ENCODE measurements around the gene RSAD1.

The RSAD1 gene

DNA sequence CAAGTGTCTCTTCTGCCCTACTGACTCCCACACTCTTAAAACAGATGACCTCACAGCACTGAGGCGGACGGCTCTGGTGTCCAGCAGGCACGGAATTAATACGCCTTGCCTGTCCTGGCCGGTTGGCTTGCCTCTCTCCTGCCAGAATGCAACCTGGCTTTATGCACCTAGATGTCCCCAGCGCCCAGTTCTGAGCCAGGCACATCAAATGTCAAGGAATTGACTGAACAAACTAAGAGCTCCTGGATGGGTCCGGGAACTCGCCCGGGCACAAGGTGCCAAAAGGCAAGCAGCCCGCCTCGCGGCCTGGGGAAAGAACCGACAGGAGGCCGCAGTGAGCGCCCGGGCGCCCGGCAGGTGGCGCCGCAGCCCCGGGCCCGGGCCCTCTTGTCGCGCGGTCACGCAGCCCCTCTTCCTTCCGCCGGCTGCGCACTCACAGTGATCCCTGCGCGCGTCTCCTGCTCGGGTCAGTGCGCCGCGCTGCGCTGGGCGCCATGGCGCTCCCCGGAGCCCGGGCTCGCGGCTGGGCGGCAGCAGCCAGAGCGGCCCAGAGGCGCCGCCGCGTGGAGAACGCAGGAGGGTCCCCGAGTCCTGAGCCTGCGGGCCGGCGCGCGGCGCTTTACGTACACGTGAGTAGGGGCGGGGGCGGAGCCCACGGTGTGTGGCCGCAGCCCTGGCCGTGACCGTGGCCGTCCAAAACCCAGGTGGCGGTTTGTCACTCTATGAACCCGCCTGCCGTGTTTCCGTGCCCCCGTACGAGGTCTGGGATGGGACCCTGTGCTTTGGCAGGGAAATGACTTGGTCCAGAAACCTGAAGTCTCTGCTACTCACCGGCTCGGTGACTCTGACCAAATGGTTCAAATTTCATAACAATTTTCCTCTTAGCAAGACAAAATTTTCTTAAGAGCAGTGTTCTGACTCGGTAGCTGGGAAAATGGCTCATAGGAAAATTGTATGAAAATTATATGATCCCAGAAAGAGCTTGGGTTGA, at the start of gene RSAD1 (continued):
- TF ChIP-seq, protein P1, sequence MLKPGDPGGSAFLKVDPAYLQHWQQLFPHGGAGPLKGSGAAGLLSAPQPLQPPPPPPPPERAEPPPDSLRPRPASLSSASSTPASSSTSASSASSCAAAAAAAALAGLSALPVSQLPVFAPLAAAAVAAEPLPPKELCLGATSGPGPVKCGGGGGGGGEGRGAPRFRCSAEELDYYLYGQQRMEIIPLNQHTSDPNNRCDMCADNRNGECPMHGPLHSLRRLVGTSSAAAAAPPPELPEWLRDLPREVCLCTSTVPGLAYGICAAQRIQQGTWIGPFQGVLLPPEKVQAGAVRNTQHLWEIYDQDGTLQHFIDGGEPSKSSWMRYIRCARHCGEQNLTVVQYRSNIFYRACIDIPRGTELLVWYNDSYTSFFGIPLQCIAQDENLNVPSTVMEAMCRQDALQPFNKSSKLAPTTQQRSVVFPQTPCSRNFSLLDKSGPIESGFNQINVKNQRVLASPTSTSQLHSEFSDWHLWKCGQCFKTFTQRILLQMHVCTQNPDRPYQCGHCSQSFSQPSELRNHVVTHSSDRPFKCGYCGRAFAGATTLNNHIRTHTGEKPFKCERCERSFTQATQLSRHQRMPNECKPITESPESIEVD (tag by site-specific recombination; IDR thresholded peaks at IDR 0.05), result no peak
- TF ChIP-seq ZNF140 (tag by site-specific recombination; IDR thresholded peaks at IDR 0.05) (no peak), ZSCAN16 (tag by site-specific recombination; IDR thresholded peaks at IDR 0.05) (no peak), ZNF571 (tag by site-specific recombination; IDR thresholded peaks at IDR 0.05) (no peak), ZNF677 (tag by site-specific recombination; IDR thresholded peaks at IDR 0.05) (0 out of 2 replicates have a peak, but pooled peaks have one; percentile 25), ZNF10 (tag by site-specific recombination; IDR thresholded peaks at IDR 0.05) (peak; percentile 17; the same call in 1 of the 2 replicates), ZNF585B (tag by site-specific recombination; IDR thresholded peaks at IDR 0.05) (no peak), OVOL3 (tag by site-specific recombination; IDR thresholded peaks at IDR 0.05) (no peak), ZNF701 (tag by site-specific recombination; IDR thresholded peaks at IDR 0.05) (no peak), ZNF302 (tag by site-specific recombination; IDR thresholded peaks at IDR 0.05; ENCODE audit: low read depth) (no peak), KLF7 (tag by site-specific recombination; IDR thresholded peaks at IDR 0.05; ENCODE audit: borderline replicate concordance) (no peak), ZNF416 (tag by site-specific recombination; IDR thresholded peaks at IDR 0.05) (no peak), HOXA7 (CRISPR knock-in tag; IDR thresholded peaks at IDR 0.05; ENCODE audit: borderline replicate concordance) (no peak), ZNF169 (tag by site-specific recombination; IDR thresholded peaks at IDR 0.05) (no peak), ZNF157 (tag by site-specific recombination; IDR thresholded peaks at IDR 0.05) (no peak), ZNF248 (tag by site-specific recombination; IDR thresholded peaks at IDR 0.05) (no peak), ZNF404 (tag by site-specific recombination; IDR thresholded peaks at IDR 0.05) (no peak), ZNF514 (tag by site-specific recombination; IDR thresholded peaks at IDR 0.05) (no peak), ZNF549 (tag by site-specific recombination; IDR thresholded peaks at IDR 0.05) (no peak; the same call in 1 of the 2 replicates), ZNF16 (tag by site-specific recombination; IDR thresholded peaks at IDR 0.05; ENCODE audit: low read depth) (no peak), ZNF37A (tag by site-specific recombination; IDR thresholded peaks at IDR 0.05) (0 out of 2 replicates have a peak, but pooled peaks have one; percentile 35)
- TF ChIP-seq, protein P2, sequence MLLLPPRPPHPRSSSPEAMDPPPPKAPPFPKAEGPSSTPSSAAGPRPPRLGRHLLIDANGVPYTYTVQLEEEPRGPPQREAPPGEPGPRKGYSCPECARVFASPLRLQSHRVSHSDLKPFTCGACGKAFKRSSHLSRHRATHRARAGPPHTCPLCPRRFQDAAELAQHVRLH (tag by site-specific recombination; IDR thresholded peaks at IDR 0.05), result no peak
- TF ChIP-seq, protein P3, sequence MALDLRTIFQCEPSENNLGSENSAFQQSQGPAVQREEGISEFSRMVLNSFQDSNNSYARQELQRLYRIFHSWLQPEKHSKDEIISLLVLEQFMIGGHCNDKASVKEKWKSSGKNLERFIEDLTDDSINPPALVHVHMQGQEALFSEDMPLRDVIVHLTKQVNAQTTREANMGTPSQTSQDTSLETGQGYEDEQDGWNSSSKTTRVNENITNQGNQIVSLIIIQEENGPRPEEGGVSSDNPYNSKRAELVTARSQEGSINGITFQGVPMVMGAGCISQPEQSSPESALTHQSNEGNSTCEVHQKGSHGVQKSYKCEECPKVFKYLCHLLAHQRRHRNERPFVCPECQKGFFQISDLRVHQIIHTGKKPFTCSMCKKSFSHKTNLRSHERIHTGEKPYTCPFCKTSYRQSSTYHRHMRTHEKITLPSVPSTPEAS (tag by site-specific recombination; IDR thresholded peaks at IDR 0.05), result no peak
- TF ChIP-seq, protein P4, sequence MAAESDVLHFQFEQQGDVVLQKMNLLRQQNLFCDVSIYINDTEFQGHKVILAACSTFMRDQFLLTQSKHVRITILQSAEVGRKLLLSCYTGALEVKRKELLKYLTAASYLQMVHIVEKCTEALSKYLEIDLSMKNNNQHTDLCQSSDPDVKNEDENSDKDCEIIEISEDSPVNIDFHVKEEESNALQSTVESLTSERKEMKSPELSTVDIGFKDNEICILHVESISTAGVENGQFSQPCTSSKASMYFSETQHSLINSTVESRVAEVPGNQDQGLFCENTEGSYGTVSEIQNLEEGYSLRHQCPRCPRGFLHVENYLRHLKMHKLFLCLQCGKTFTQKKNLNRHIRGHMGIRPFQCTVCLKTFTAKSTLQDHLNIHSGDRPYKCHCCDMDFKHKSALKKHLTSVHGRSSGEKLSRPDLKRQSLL (tag by site-specific recombination; IDR thresholded peaks at IDR 0.05), result peak; percentile 57; the same call in 1 of the 2 replicates
- TF ChIP-seq, protein P5, sequence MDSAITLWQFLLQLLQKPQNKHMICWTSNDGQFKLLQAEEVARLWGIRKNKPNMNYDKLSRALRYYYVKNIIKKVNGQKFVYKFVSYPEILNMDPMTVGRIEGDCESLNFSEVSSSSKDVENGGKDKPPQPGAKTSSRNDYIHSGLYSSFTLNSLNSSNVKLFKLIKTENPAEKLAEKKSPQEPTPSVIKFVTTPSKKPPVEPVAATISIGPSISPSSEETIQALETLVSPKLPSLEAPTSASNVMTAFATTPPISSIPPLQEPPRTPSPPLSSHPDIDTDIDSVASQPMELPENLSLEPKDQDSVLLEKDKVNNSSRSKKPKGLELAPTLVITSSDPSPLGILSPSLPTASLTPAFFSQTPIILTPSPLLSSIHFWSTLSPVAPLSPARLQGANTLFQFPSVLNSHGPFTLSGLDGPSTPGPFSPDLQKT (IDR thresholded peaks at IDR 0.05; ENCODE audit: borderline replicate concordance, low read depth, low read length), result no peak
- TF ChIP-seq, protein P6, sequence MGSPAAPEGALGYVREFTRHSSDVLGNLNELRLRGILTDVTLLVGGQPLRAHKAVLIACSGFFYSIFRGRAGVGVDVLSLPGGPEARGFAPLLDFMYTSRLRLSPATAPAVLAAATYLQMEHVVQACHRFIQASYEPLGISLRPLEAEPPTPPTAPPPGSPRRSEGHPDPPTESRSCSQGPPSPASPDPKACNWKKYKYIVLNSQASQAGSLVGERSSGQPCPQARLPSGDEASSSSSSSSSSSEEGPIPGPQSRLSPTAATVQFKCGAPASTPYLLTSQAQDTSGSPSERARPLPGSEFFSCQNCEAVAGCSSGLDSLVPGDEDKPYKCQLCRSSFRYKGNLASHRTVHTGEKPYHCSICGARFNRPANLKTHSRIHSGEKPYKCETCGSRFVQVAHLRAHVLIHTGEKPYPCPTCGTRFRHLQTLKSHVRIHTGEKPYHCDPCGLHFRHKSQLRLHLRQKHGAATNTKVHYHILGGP (tag by site-specific recombination; IDR thresholded peaks at IDR 0.05), result no peak
- TF ChIP-seq, protein P7, sequence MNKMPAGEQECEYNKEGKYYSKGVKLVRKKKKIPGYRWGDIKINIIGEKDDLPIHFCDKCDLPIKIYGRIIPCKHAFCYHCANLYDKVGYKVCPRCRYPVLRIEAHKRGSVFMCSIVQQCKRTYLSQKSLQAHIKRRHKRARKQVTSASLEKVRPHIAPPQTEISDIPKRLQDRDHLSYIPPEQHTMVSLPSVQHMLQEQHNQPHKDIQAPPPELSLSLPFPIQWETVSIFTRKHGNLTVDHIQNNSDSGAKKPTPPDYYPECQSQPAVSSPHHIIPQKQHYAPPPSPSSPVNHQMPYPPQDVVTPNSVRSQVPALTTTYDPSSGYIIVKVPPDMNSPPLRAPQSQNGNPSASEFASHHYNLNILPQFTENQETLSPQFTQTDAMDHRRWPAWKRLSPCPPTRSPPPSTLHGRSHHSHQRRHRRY (tag by site-specific recombination; IDR thresholded peaks at IDR 0.05), result no peak
- TF ChIP-seq, protein P8, sequence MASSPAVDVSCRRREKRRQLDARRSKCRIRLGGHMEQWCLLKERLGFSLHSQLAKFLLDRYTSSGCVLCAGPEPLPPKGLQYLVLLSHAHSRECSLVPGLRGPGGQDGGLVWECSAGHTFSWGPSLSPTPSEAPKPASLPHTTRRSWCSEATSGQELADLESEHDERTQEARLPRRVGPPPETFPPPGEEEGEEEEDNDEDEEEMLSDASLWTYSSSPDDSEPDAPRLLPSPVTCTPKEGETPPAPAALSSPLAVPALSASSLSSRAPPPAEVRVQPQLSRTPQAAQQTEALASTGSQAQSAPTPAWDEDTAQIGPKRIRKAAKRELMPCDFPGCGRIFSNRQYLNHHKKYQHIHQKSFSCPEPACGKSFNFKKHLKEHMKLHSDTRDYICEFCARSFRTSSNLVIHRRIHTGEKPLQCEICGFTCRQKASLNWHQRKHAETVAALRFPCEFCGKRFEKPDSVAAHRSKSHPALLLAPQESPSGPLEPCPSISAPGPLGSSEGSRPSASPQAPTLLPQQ (tag by site-specific recombination; IDR thresholded peaks at IDR 0.05), result peak; percentile 52; the same call in 1 of the 2 replicates
